GM18909 (cell line): Measurements from ENCODE around the gene PROZ.
"Not testable (repeated sequence)": the region's sequence is repeated elsewhere in the genome, so short reads cannot be mapped to it uniquely, and the experiment has no call there.

ENCODE experiments used
- ATAC-seq: cut with Tn5 transposase; IDR thresholded peaks from one replicate; pipeline ENCODE4 v1.9.1; 2021; ENCODE audit warnings: mild to moderate bottlenecking; ENCODE audit not compliant: unreplicated experiment, poor library complexity

PROZ gene

GRCh38 chr13:113152984-113153809 lies 5.3 kb upstream of the PROZ start:
- ATAC-seq, result peak; percentile 32

GRCh38 chr13:113153810-113154748 lies 4.4 kb upstream of the PROZ start:
- ATAC-seq, result peak; percentile 53

DNA sequence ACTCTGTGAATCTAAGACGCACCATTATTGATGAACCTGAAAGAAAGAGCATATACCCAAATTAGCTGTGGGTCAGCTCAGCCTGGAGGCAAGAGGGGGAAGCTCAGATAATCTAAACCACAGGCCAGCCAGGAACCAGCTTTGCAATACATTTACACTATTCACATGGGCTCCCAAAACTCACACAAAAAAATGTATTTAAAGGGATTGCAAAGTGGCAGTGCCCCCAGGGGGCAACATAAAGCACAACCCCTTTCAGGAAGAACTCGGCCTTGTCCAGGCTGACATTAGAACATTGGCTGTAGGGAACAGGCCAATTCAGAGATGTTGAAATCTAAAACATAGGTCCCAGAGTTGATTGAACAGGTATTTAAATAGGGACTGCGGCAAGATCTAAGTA lies 3.2 kb upstream of the PROZ start:
- ATAC-seq, result no peak

- ATAC-seq, result no peak
These were observed 2.3 kb upstream of the PROZ start for GRCh38 chr13:113155982-113156655.

DNA sequence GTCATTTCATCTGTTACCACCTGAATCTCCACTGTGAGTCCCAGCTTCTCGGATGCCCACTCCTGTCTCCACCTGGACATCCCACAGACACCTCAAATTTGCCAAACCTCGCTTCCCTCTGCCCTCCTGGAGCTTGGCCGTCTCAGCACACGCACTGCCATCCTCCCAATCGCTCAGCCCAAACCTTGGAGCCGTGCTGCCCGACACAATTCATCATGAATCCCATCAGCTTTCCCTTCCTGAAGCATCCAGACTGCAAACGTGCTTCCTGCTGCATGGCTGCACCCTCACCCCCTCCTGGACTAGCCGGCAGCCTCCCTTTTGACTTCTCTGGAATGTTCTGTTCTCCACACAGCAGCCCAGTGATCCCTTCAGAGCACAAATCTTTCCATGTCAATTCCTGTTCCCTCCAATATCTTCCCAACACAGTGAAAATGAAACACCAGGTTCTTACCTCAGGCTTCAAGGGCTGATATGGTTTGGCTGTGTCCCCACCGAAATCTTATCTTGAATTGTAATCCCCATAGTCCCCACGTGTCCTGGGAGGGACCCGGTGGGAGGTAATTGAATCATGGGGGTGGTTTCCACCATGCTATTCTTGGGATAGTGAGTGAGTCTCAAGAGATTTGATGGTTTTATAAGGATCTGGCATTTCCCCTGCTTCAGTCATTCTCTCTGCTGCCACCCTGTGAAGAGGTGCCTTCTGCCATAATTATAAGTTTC lies 1.1 kb upstream of the PROZ start:
- ATAC-seq, result no peak

GRCh38 chr13:113158946-113159345 lies 498 bp downstream of the PROZ start:
- no peak for ATAC-seq

GRCh38 chr13:113159701-113160100 lies 1.3 kb downstream of the PROZ start:
- ATAC-seq, result no peak

DNA sequence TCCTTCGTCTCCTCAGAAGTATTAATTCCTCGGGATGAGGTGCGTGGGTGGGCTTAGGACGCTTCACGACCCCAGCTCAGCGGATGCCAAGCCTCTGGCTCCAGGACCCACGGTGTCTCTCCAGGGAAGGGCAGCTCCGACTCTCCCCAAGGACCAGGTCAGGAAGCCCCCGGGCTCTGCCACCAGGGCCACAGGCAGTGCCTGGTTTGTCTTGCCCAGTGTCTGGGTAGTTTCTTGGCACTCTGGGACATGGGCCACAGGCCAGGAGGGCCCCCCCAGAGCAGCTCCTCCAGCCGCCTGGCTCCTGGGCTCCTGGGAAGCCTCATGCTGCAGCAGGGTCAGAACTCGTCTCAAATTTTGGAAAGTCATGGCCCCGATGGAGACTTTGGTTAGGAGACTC lies 2.5 kb downstream of the PROZ start:
- no peak for ATAC-seq

- no peak for ATAC-seq
These were observed 3.0 kb downstream of the PROZ start for GRCh38 chr13:113161433-113161832.

DNA sequence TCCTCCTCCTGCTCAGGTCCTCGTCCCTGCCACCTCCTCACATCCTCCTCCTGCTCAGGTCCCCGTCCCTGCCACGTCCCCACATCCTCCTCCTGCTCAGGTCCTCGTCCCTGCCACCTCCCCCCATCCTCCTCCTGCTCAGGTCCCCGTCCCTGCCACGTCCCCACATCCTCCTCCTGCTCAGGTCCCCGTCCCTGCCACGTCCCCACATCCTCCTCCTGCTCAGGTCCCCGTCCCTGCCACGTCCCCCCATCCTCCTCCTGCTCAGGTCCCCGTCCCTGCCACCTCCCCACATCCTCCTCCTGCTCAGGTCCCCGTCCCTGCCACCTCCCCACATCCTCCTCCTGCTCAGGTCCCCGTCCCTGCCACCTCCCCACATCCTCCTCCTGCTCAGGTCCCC lies 3.5 kb downstream of the PROZ start:
- ATAC-seq, result not testable (repeated sequence)

- no peak for ATAC-seq
These were observed 4.6 kb downstream of the PROZ start for GRCh38 chr13:113162783-113163685.

- no peak for ATAC-seq
These were observed 6.0 kb downstream of the PROZ start for GRCh38 chr13:113164492-113164891.

DNA sequence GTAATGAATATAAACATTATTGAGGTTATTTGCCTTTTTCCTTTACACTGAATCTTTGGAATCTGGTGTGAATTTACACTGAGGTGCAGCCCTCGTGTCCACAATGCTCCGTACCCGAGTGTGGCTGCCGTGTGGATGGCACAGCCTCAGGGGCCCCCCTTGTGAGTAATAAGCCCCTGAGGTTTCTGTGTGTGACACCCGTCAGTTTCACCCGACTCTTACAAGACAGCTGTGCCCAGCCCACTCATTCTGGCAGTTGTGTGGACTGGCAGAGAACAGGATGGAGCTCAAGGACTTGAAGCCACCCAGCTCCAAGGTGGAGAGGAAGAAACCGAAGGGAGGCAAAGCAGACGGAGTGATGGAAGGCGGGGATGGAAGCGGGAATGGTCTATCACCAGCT lies 7.8 kb downstream of the PROZ start:
- no peak for ATAC-seq

- ATAC-seq, result no peak
These were observed 8.2 kb downstream of the PROZ start for GRCh38 chr13:113166681-113167080.

GRCh38 chr13:113167155-113167554 lies 8.7 kb downstream of the PROZ start:
- no peak for ATAC-seq

DNA sequence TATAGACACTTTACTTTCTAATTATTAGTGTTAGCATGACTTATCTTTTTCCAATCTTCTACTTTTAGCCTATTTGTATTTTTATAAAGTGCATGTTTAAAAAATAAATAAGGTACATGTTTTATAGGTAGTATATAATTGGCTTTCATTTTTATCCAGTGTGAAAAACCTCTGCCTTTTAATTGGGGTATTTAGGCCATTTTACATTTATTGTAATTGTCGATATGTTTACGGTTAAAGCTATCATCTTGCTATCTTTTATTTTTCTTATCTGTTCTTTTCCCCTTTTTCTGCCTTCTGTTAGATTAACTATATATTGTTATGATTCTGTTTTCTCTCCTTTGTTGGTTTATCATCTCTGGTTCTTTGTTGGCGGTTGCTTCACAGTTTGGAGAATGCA lies 9.1 kb downstream of the PROZ start:
- ATAC-seq, result no peak

DNA sequence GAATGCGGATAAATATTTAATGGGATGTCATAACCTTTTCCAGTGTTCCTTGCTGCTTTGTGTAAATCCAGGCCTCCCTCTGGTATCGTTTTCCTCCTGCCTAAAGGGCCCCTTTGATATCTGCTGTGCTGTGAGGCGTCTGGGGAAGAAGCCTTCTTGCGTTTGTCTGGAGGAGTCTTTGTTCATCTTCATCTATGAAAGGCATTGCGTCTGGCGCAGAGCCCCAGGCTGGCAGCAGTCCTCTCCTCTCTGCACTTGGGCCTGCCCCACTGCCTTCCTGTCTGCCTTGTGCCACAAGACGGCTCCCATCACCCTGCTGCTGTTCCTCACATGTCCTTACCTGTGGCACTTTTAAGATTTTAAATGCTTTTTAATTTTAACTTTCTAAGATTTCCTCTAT lies 9.8 kb downstream of the PROZ start:
- no peak for ATAC-seq

DNA sequence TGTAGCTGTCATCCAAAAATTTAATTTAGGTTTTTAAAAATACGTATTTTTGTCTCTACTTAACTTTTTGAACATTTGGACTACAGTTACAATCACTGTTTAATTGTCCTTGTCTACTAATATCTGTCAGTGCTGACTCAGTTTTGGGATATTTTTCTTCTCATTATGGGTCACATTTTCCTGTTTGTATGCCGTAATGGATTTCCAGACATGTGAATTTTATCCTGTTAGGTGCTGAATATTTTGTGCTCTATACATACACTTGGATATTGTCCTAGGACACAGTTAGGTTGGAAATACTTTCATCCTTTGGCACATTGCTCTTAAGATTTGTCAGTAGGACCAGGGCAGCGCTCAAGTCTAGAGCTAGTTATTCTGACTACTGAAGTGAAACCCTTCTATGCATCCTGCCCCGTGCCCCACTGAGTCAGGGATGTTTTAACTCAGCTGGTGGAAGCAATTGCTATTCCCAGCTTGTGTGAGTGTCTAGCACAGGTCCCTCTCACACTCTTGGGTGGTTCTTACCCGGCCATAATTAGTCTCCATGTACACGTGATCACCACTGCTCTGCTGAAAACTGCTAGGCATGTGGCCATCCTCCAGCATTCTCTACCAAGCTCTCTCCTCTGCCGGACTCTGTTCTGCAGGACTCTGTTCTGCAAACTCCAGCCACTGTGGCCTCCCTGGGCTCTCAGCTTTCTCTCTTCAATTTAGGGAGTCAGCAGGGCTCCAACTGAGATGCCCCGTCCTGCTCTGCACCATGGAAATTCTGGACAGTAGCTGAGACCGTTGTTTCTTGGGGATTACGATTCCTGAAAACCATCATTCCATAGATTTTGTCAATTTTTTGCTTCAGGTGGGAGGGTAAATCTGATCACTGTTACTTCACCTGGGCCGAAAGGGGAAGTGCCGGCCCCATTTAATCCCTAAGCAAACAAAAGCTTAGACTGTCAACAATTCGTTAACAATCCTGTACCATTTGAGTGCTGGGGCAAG lies 11.1 kb downstream of the PROZ start:
- no peak for ATAC-seq
